Liver (tissue), 9 donors: Measurements from ENCODE around the gene WDR90. TPM values are rescaled to one million over a fixed set of nuclear protein-coding genes. Genes with fewer than 3 reads are reported as not detected.
A peak's percentile ranks its signal among the peaks of the same experiment; 100 is the strongest.

ENCODE experiments used
- DNase-seq: peaks from one replicate; pipeline ENCODE4 v3.0.0-alpha.2; 2017; ENCODE audit warnings: low spot score
- H3K27ac ChIP-seq, 2 donors: one replicate each; pipeline ENCODE4 v1.7.0; 2013; ENCODE audit warnings: inconsistent platforms in 2 of 2, low read length in 2 of 2, control low read depth in 1 of 2, low read depth in 1 of 2, mild to moderate bottlenecking in 1 of 2
- H3K27me3 ChIP-seq, 4 donors: one replicate each; pipeline versions ENCODE4 v1.6.1 to v1.7.0; 2013; ENCODE audit warnings: low read length in 3 of 4, inconsistent platforms in 1 of 4, mild to moderate bottlenecking in 1 of 4, moderate library complexity in 1 of 4; ENCODE audit not compliant: control insufficient read depth in 4 of 4, insufficient read depth in 4 of 4
- H3K36me3 ChIP-seq, 4 donors: one replicate each; pipeline versions ENCODE4 v1.6.1 to v1.7.0; 2013; ENCODE audit warnings: low read length in 3 of 4, mild to moderate bottlenecking in 3 of 4, low read depth in 1 of 4, moderate library complexity in 1 of 4; ENCODE audit not compliant: control insufficient read depth in 4 of 4, insufficient read depth in 3 of 4
- H3K4me1 ChIP-seq, 4 donors: one replicate each; pipeline versions ENCODE4 v1.6.1 to v1.7.0; 2013; ENCODE audit warnings: low read length in 3 of 4, mild to moderate bottlenecking in 3 of 4, moderate library complexity in 1 of 4; ENCODE audit not compliant: control insufficient read depth in 4 of 4, insufficient read depth in 4 of 4
- H3K4me3 ChIP-seq, 3 donors: one replicate each; pipeline versions ENCODE4 v1.6.1 to v1.7.0; 2013; ENCODE audit warnings: low read length in 3 of 3, control low read depth in 1 of 3, low read depth in 1 of 3, mild to moderate bottlenecking in 1 of 3
- H3K9ac ChIP-seq, 2 donors: one replicate each; pipeline ENCODE4 v1.7.0; 2013; ENCODE audit warnings: low read length in 2 of 2, mild to moderate bottlenecking in 2 of 2, moderate library complexity in 2 of 2, control low read depth in 1 of 2, low read depth in 1 of 2
- H3K9me3 ChIP-seq, 4 donors: one replicate each; pipeline versions ENCODE4 v1.6.1 to v1.7.0; 2013; ENCODE audit warnings: low read length in 3 of 4; ENCODE audit not compliant: control insufficient read depth in 4 of 4
- CTCF ChIP-seq: fragments of 150-350 bp; IDR thresholded peaks from 2 replicates; pipeline ENCODE4 v1.5.1; 2017; ENCODE audit warnings: improper control_type of control experiment, low read depth, low read length; ENCODE audit not compliant: missing input control
- EGR1 ChIP-seq, 2 donors: IDR thresholded peaks; 2 replicates each; pipeline ENCODE4 v1.6.1; 2016 to 2018; ENCODE audit warnings: antibody characterized with exemption in 2 of 2, low read depth in 2 of 2
- FOXA1 ChIP-seq: IDR thresholded peaks from 2 replicates; pipeline ENCODE4 v1.6.1; 2016; ENCODE audit warnings: antibody characterized with exemption
- FOXA2 ChIP-seq: IDR thresholded peaks from 2 replicates; pipeline ENCODE4 v1.6.1; 2016; ENCODE audit warnings: antibody characterized with exemption
- GABPA ChIP-seq, 2 donors: IDR thresholded peaks in 1 of 2; conservative IDR thresholded peaks in 1 of 2; 2 replicates each; pipeline ENCODE4 v1.6.1; 2016; ENCODE audit warnings: antibody characterized with exemption in 2 of 2, mild to moderate bottlenecking in 1 of 2, moderate library complexity in 1 of 2
- HNF4A ChIP-seq, 2 donors: conservative IDR thresholded peaks; 2 replicates each; pipeline ENCODE4 v1.6.1; 2016; ENCODE audit warnings: antibody characterized with exemption in 2 of 2, mild to moderate bottlenecking in 2 of 2
- HNF4G ChIP-seq: IDR thresholded peaks from 2 replicates; pipeline ENCODE4 v1.6.1; 2016; ENCODE audit warnings: antibody characterized with exemption
- JUND ChIP-seq, 2 donors: IDR thresholded peaks; 2 replicates each; pipeline ENCODE4 v1.6.1; 2016; ENCODE audit warnings: antibody characterized with exemption in 2 of 2
- MAX ChIP-seq: IDR thresholded peaks from 2 replicates; pipeline ENCODE4 v1.6.1; 2016; ENCODE audit warnings: antibody characterized with exemption
- NR2F2 ChIP-seq: IDR thresholded peaks from 2 replicates; pipeline ENCODE4 v1.6.1; 2016; ENCODE audit warnings: antibody characterized with exemption
- RAD21 ChIP-seq, 2 donors: IDR thresholded peaks; 2 replicates each; pipeline ENCODE4 v1.6.1; 2016; ENCODE audit warnings: antibody characterized with exemption in 2 of 2, mild to moderate bottlenecking in 2 of 2
- REST ChIP-seq: IDR thresholded peaks from 2 replicates; pipeline ENCODE4 v1.6.1; 2016; ENCODE audit warnings: antibody characterized with exemption, mild to moderate bottlenecking
- RXRA ChIP-seq, 2 donors: IDR thresholded peaks; 2 replicates each; pipeline ENCODE4 v1.6.1; 2017 to 2018; ENCODE audit warnings: antibody characterized with exemption in 2 of 2, mild to moderate bottlenecking in 1 of 2
- SP1 ChIP-seq: IDR thresholded peaks from 2 replicates; pipeline ENCODE4 v1.6.1; 2018; ENCODE audit warnings: antibody characterized with exemption, mild to moderate bottlenecking
- TAF1 ChIP-seq: conservative IDR thresholded peaks from 2 replicates; pipeline ENCODE4 v1.6.1; 2016; ENCODE audit warnings: antibody characterized with exemption, mild to moderate bottlenecking
- YY1 ChIP-seq: IDR thresholded peaks from 2 replicates; pipeline ENCODE4 v1.6.1; 2016; ENCODE audit warnings: antibody characterized with exemption, mild to moderate bottlenecking
- WGBS: extraction: QIAGEN DNeasy Blood & Tissue Kit; methylation state at CpG from one replicate; pipeline ENCODE4 v1.1.7; 2013; 5-methylcytosine and 5-hydroxymethylcytosine counted together
- polyA plus RNA-seq, 2 donors: library from polyadenylated mRNA; stranded (reverse) in 1 of 2; unstranded in 1 of 2; fragments of 200-250 nt in 1 of 2; fragments of >200 nt in 1 of 2; fragmentation: Nextera tagmentation in 1 of 2; extraction: Ambion mirVana in 1 of 2; gene quantifications; one replicate each; pipeline versions ENCODE4 v1.2.1 to v1.2.3, GENCODE V29; 2013 to 2015
- total RNA-seq, 2 donors: library from RNA; depleted of rRNA; stranded (reverse); fragments of >200 nt; gene quantifications; one replicate each; pipeline ENCODE4 v1.2.3, GENCODE V29; 2014
- TF ChIP-seq, protein P1 (sequence below): IDR thresholded peaks from 2 replicates; pipeline ENCODE4 v1.6.1; 2016; ENCODE audit warnings: antibody characterized with exemption
- TF ChIP-seq, protein P2 (sequence below): IDR thresholded peaks from 2 replicates; pipeline ENCODE4 v1.6.1; 2016; ENCODE audit warnings: antibody characterized with exemption
- donor health status: healthy.
- donor health status: healthy.
- donor health status: healthy.
- donor health status: healthy.
- donor health status: healthy.

The WDR90 gene
- total and polyA plus RNA-seq, 4 donors, result 4.7 to 13.4 (median 7.9) TPM

DNA sequence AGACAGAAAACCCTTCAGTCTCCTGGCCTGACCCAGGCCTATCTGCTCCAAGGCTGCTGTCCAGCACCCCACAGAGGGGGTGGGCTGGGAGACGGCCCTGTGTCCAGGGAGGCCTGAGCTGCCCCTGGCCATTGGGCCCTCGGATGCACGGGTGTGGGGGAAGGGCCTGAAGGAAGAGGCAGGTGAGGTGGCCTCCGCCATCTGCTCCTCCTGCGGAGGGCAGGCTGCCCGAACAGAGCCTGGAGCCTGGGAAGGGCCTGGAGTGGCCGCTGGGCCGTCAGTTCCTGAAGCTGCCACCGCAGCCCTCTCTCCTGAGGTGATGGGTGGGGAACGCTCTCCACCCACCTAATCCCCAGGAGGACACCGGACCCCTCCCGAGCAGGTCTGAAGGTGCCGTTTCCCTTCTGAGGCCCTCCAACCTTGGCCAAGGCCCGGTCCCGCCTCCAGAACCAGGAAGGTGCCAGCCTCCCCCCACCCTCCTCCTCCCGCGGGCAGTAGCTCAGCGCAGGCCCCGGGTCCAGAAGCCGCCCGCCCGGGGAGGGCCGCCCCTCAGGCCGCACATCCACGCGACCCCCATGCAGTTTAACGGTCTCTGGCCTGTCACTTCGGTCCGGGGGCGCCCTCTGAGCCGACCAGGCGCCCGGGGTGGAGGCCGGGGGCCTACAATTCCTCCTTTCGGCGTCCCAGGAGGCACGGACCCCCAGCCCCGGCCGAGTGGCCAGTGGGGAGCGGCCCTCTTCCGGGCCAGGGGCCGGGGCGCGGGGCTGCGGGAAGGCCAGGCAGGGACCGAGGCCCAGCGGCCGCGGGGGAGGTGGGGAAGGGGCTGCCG is 55.6 kb downstream of the WDR90 start:
- TF ChIP-seq RXRA (IDR thresholded peaks at IDR 0.05) (no peak), HNF4A (conservative IDR thresholded peaks at IDR 0.05) (no peak), REST (no peak), FOXA1 (no peak), EGR1 (IDR thresholded peaks at IDR 0.05; ENCODE audit: low read depth in 2 of 2) (no peak), RAD21 (IDR thresholded peaks at IDR 0.05) (no peak), GABPA (IDR thresholded peaks at IDR 0.05 in 1 of 2, conservative IDR thresholded peaks at IDR 0.05 in 1 of 2) (no peak), HNF4G (no peak), YY1 (no peak), FOXA2 (no peak), SP1 (no peak), JUND (IDR thresholded peaks at IDR 0.05) (no peak), TAF1 (no peak)
- TF ChIP-seq, protein P1, sequence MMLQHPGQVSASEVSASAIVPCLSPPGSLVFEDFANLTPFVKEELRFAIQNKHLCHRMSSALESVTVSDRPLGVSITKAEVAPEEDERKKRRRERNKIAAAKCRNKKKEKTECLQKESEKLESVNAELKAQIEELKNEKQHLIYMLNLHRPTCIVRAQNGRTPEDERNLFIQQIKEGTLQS, result no peak
- TF ChIP-seq, protein P2, sequence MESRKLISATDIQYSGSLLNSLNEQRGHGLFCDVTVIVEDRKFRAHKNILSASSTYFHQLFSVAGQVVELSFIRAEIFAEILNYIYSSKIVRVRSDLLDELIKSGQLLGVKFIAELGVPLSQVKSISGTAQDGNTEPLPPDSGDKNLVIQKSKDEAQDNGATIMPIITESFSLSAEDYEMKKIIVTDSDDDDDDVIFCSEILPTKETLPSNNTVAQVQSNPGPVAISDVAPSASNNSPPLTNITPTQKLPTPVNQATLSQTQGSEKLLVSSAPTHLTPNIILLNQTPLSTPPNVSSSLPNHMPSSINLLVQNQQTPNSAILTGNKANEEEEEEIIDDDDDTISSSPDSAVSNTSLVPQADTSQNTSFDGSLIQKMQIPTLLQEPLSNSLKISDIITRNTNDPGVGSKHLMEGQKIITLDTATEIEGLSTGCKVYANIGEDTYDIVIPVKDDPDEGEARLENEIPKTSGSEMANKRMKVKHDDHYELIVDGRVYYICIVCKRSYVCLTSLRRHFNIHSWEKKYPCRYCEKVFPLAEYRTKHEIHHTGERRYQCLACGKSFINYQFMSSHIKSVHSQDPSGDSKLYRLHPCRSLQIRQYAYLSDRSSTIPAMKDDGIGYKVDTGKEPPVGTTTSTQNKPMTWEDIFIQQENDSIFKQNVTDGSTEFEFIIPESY, result no peak
- WGBS, result 15% methylated on average over 50 of the region's 50 CpGs
- Histone ChIP-seq H3K27me3 (peaks cover 4 to 21% (median 12%) of the 10 kb centered on the region in 4 donors), H3K9ac (no peak overlapping the region), H3K4me1 (peaks cover 0 to 3% (median 0%) of the 10 kb centered on the region in 4 donors), H3K36me3 (no peaks in the 10 kb centered on the region), H3K9me3 (no peaks in the 10 kb centered on the region), H3K27ac (no peak overlapping the region), H3K4me3 (no peak overlapping the region)
- no peak for DNase-seq

- peaks cover 4 to 17% (median 13%) of the 10 kb centered on the region in 4 donors for H3K27me3 ChIP-seq
- no peak within 1 kb of the TSS for H3K27ac ChIP-seq
- WGBS, result 2% methylated on average over 115 of the region's 115 CpGs
- no peaks in the 10 kb centered on the region for H3K9me3 ChIP-seq
- no peaks in the 10 kb centered on the region for H3K36me3 ChIP-seq
- peak within 1 kb of the TSS in 1 of 3 donors; percentile 15 for H3K4me3 ChIP-seq
- H3K9ac ChIP-seq, result no peak within 1 kb of the TSS
- H3K4me1 ChIP-seq, result peaks cover 0 to 3% (median 0%) of the 10 kb centered on the region in 4 donors
- no peak for DNase-seq
- TF ChIP-seq GABPA (IDR thresholded peaks at IDR 0.05 in 1 of 2, conservative IDR thresholded peaks at IDR 0.05 in 1 of 2), result no peak
- no peak for TF ChIP-seq HNF4A (conservative IDR thresholded peaks at IDR 0.05)
- TF ChIP-seq, protein P1, result no peak
- no peak for TF ChIP-seq CTCF
- TF ChIP-seq RAD21 (IDR thresholded peaks at IDR 0.05), result no peak
- no peak for TF ChIP-seq HNF4G
- no peak for TF ChIP-seq REST
- TF ChIP-seq FOXA2, result no peak
- no peak for TF ChIP-seq NR2F2
- no peak for TF ChIP-seq MAX
Measured at GRCh38 chr16:705431-706188, 56.4 kb downstream of the WDR90 start, which contains the start of gene FBXL16. FBXL16 (minus strand) TSS chr16:705801; CDS start chr16:697405, 8,396 bp downstream.
